ENCODE measurements around the gene CYTH3.

GRCh38 chr7:6170571-6171531 is 101.6 kb downstream of the CYTH3 start:
- TF ChIP-seq JUN (IDR thresholded peaks at IDR 0.05; ENCODE audit: borderline replicate concordance, insufficient read depth, insufficient read length, low read depth), result no peak
- TF ChIP-seq CTCF (IDR thresholded peaks at IDR 0.05; ENCODE audit: extremely low read depth in 1 of 2, insufficient read depth in 1 of 2, low read depth in 1 of 2, low read length in 2 of 2), result no peak
- no peak for TF ChIP-seq EZH2 (IDR thresholded peaks at IDR 0.05; ENCODE audit: borderline replicate concordance, low read depth, low read length, severe bottlenecking)
- TF ChIP-seq POLR2AphosphoS5 (IDR thresholded peaks at IDR 0.05; ENCODE audit: insufficient read depth, low read depth, low read length), result no peak
- TF ChIP-seq POLR2A (IDR thresholded peaks at IDR 0.05; ENCODE audit: low read depth, low read length), result no peak
- no peak for TF ChIP-seq FOS (IDR thresholded peaks at IDR 0.05; ENCODE audit: borderline replicate concordance, insufficient read depth, low read length)
- TF ChIP-seq MYC (IDR thresholded peaks at IDR 0.05; ENCODE audit: low read depth, low read length), result no peak
- TF ChIP-seq MAX (IDR thresholded peaks at IDR 0.05; ENCODE audit: insufficient read depth, insufficient read length), result no peak

Data from endothelial cell of umbilical vein (primary cell).